Measurements from ENCODE around the gene WDR70.

WDR70 gene

GRCh38 chr5:37662362-37662761, 283.2 kb downstream of the WDR70 start:
- DNase-seq (ENCODE audit: low read depth), result no peak
- TF ChIP-seq, protein P1, sequence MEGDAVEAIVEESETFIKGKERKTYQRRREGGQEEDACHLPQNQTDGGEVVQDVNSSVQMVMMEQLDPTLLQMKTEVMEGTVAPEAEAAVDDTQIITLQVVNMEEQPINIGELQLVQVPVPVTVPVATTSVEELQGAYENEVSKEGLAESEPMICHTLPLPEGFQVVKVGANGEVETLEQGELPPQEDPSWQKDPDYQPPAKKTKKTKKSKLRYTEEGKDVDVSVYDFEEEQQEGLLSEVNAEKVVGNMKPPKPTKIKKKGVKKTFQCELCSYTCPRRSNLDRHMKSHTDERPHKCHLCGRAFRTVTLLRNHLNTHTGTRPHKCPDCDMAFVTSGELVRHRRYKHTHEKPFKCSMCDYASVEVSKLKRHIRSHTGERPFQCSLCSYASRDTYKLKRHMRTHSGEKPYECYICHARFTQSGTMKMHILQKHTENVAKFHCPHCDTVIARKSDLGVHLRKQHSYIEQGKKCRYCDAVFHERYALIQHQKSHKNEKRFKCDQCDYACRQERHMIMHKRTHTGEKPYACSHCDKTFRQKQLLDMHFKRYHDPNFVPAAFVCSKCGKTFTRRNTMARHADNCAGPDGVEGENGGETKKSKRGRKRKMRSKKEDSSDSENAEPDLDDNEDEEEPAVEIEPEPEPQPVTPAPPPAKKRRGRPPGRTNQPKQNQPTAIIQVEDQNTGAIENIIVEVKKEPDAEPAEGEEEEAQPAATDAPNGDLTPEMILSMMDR (conservative IDR thresholded peaks at IDR 0.05; ENCODE audit: low read depth, low read length), result no peak
- no peak overlapping the region for H3K4me3 ChIP-seq (ENCODE audit: low read depth, low read length)

- H3K4me3 ChIP-seq (ENCODE audit: low read depth, low read length), result no peak overlapping the region
- TF ChIP-seq, protein P1 (conservative IDR thresholded peaks at IDR 0.05; ENCODE audit: low read depth, low read length), result no peak
- no peak for DNase-seq (ENCODE audit: low read depth)
These were observed 283.8 kb downstream of the WDR70 start for GRCh38 chr5:37662789-37663485.

DNA sequence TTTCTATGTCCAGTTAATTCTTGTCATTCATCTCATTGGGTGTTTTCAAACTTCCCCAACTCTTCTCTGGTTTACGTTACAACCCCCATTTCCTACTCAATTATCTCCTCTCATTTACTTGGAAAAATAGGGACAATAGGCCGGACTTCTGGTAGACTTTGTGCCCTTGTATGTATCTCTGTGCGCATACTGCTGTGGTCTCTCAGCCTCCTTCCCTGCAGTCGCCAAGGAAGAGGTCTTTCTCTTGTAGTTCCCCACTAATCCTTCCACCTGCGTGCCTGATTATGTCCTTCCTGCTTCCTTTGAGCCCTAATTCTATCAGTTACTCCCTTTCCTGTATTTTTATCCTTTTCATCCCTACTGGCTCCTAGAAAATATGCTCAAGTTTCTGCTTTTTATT, 284.4 kb downstream of the WDR70 start:
- no peak for DNase-seq (ENCODE audit: low read depth)
- no peak overlapping the region for H3K4me3 ChIP-seq (ENCODE audit: low read depth, low read length)
- TF ChIP-seq, protein P1 (conservative IDR thresholded peaks at IDR 0.05; ENCODE audit: low read depth, low read length), result no peak

- no peak overlapping the region for H3K4me3 ChIP-seq (ENCODE audit: low read depth, low read length)
- TF ChIP-seq, protein P1 (conservative IDR thresholded peaks at IDR 0.05; ENCODE audit: low read depth, low read length), result no peak
- DNase-seq (ENCODE audit: low read depth), result no peak
These were observed 285.4 kb downstream of the WDR70 start for GRCh38 chr5:37664551-37664950.

DNA sequence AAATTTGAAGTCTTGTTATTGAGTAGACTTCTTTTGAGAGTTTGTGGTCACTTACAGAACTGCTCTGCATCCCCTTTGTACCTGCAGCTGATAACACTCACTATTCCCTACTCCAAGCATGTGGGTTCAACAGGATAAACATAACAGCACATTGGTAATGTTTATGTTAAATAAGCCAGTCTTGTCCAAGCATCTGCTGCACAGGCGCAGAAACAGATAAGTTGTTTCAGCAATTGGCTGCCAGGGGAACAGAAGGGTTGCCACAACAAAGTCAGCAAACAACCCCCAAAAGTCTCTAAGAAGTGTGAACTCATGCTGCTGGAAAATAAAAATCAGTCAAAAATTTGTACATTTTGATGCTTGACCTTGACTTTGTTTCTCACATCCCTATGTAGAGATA, 286.2 kb downstream of the WDR70 start:
- TF ChIP-seq, protein P1 (conservative IDR thresholded peaks at IDR 0.05; ENCODE audit: low read depth, low read length), result no peak

DNA sequence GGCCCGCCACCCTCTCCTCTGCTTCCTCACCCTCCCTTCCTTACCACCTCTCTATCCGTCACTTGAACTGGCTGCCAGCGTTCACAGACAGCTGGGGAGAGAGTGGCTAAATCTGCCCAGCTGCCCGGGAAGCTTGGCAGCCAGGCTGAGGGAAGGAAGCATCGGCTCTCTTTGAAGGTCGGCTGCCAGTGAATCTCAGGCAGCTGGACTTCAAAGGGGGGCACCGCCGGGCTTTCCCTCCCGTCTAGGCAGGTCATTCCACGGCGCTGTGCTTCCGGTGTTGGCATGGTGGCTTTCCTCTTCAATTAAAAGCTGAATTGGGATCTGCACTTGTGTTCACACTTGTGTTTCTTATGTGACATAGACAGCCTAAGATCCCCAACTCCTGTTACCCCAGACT, 286.8 kb downstream of the WDR70 start:
- H3K4me3 ChIP-seq (ENCODE audit: low read depth, low read length), result no peak overlapping the region
- no peak for DNase-seq (ENCODE audit: low read depth)
- TF ChIP-seq, protein P1 (conservative IDR thresholded peaks at IDR 0.05; ENCODE audit: low read depth, low read length), result no peak

More for the DNA sequence above, 286.2 kb downstream of the WDR70 start:
- DNase-seq (ENCODE audit: low read depth), result peak; percentile 72
- H3K4me3 ChIP-seq (ENCODE audit: low read depth, low read length), result no peak overlapping the region

DNA sequence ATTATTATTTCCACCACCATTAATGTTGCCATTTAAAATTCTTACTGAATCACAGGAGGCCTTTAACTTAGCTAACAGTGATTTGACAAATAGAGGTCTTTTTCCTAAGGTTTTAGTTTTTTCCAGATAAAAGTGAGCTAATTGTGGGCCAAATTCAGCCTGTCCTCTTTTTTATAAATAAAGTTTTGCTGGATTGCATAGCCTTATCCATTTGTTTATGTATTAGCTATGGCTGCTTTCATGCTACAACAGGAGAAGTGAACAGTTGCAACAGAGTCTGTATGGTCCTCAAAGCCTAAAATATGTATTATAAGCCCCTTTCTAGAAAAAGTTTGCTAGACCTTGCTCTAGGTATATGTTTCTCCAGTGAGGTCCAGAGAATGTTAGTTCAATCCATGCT, 288.3 kb downstream of the WDR70 start:
- TF ChIP-seq, protein P1 (conservative IDR thresholded peaks at IDR 0.05; ENCODE audit: low read depth, low read length), result no peak
- no peak for DNase-seq (ENCODE audit: low read depth)
- H3K4me3 ChIP-seq (ENCODE audit: low read depth, low read length), result no peak overlapping the region
